Smooth muscle cell of the pulmonary artery (primary cell): ENCODE results near the gene PLBD2. TPM values are rescaled to one million over a fixed set of nuclear protein-coding genes. Genes with fewer than 3 reads are reported as not detected.

Experiments used
- total RNA-seq: library from RNA; depleted of rRNA; stranded (reverse); fragments of >200 nt; gene quantifications from 2 replicates; pipeline ENCODE4 v1.2.3, GENCODE V29; 2014

The PLBD2 gene, protein sequence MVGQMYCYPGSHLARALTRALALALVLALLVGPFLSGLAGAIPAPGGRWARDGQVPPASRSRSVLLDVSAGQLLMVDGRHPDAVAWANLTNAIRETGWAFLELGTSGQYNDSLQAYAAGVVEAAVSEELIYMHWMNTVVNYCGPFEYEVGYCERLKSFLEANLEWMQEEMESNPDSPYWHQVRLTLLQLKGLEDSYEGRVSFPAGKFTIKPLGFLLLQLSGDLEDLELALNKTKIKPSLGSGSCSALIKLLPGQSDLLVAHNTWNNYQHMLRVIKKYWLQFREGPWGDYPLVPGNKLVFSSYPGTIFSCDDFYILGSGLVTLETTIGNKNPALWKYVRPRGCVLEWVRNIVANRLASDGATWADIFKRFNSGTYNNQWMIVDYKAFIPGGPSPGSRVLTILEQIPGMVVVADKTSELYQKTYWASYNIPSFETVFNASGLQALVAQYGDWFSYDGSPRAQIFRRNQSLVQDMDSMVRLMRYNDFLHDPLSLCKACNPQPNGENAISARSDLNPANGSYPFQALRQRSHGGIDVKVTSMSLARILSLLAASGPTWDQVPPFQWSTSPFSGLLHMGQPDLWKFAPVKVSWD
- 114 and 132 TPM in 2 replicates for total RNA-seq

DNA sequence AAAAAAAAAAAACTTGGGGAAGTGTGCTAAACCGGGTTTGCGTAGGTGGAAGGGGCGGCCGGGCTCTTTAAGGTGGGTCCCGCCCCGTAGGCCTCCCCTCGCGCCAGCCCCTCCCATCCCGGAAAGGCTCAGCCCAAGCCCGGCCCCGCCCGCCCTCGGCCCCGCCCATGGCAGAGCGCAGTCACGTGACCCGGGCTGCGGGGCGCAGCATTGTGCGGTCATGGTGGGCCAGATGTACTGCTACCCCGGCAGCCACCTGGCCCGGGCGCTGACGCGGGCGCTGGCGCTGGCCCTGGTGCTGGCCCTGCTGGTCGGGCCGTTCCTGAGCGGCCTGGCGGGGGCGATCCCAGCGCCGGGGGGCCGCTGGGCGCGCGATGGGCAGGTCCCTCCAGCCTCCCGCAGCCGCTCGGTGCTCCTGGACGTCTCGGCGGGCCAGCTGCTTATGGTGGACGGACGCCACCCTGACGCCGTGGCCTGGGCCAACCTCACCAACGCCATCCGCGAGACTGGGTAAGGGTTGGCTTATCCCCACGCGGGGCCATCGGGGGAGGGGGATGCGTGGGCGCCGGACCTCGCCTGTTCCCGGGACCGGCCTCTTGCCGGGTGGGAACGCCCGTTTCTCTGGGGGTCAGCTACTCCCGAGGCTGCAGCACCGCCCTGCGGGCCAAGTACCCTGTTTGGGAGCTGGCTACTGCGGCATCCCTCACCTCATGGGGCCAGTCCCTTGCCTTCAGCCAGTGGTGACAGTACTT lies at the start of gene PLBD2:
TSS of gene PLBD2 (plus strand) at position 207 of the 752 bp plus-strand sequence. CDS start at position 221, 14 bp downstream.

GRCh38 chr12:113334786-113335539 lies 23.4 kb upstream of the PLBD2 start, which contains the start of gene SLC8B1:
Gene SLC8B1 (minus strand): TSS chr12:113335109. CDS start chr12:113332878, 2,231 bp downstream.

DNA sequence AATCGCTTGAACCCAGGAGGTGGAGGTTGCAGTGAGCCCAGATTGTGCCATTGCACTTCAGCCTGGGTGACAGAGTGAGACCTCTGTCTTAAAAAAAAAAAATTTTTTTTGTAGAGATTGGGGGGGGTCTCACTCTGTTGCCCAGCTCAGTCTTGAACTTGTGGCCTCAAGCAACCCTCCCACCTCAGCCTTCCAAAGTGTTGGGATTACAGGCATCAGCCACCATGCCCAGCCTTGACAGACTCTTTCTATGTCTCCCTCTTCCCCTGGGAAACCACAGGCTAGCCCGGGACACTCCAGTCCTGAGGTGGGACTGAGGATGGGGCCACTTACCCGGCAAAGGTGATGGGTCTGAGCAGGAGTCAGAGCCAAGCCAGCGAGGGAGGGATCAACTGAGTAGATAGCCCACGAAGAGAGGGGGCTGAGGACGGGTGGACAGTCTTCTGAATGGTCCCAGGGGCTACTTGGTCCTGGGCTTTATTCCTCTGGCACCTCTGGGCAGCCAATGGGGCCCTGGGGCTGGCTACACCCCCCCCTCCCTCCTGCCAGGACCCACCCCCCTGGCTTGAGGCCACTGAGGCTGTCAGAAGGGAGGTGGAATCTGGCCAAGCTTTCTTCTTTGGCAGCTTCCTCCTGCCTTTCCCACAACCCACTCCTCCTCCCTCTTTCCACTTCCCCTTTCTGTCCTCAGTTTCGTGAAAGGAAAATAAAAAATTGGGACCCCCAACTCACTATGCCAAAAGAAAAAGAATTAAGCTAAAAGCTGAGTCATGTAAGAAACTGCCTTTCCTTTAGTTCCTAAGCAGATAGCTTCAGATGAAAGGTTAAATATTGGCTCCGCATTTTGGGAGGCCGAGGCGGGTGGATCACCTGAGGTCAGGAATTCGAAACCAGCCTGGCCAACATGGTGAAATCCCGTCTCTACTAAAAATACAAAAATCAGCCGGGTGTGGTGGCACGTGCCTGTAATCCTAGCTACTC lies 45.3 kb downstream of the PLBD2 start, which contains the start of gene SDS:
TSS of gene SDS (minus strand) at position 453 of the 981 bp plus-strand sequence. CDS start 4,179 bp downstream, outside the sequence.

DNA sequence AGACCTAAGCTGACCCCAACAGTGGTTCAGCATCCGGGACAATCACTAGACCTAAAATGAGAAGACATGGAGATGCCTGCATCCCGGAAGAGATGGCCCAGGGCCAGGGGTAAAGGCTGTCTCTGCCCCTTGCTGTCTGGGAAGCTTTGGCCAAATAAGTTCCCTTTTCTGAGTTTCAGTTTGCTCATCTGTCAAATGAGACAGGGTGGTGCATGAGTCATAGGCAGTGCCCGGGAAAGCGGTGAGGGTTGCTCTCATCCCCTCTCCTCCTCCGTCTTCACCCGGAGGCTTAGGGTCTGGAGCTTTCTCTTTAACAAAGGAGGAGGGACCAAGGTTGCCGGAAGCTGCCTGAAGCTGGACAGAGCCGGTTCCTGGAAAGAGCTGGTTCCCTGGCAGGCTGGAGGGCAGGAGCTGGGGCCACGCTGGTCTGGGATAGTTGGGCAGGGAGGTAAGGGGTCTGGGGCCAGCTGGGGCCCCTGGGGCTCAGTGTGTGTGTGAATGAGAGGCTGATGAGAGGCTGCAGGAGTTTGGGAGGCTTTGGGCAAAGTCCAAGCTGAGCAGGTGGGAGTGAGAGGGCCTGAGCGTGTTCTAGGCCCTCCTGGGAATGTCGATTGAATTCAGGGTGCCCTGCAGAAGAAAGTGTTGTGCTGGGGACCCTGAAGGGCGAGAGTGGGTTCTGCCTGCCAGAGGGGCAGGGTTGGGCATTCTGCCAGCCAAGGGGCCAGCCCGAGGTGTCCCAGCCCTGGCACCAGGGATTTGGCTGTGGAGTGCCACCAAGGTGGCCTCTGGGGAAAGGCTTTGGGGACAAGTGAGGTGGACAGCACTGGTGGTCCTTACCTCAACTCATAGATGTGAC lies 63.9 kb downstream of the PLBD2 start, which contains the start of gene SDSL:
TSS of gene SDSL (plus strand) at position 351 of the 856 bp plus-strand sequence. CDS start 5,603 bp downstream, outside the sequence.

Other genes starting within 250 kb of the PLBD2 start
- gene RASAL1, start 222.8 kb upstream of the PLBD2 start, total RNA-seq = not detected in 2 replicates
- not detected in 2 replicates for gene CFAP73, start 208.9 kb upstream of the PLBD2 start, total RNA-seq
- gene DDX54, start 173.1 kb upstream of the PLBD2 start, total RNA-seq = 21.9 and 32.1 TPM in 2 replicates
- 17.3 and 19.6 TPM in 2 replicates for gene RITA1, start 172.9 kb upstream of the PLBD2 start, total RNA-seq
- gene TPCN1, start 137.1 kb upstream of the PLBD2 start, total RNA-seq = 54.5 and 87.9 TPM in 2 replicates
- gene SLC8B1, start 23.5 kb upstream of the PLBD2 start, total RNA-seq = 16.2 and 18.4 TPM in 2 replicates
- not detected in 2 replicates for gene SDS, start 45.3 kb downstream of the PLBD2 start, total RNA-seq
- 4.9 and 6.9 TPM in 2 replicates for gene SDSL, start 63.8 kb downstream of the PLBD2 start, total RNA-seq
- not detected in 2 replicates for gene LHX5, start 113.3 kb downstream of the PLBD2 start, total RNA-seq